Fibroblast of lung (primary cell): Measurements from ENCODE around the gene NEU2. TPM values are rescaled to one million over a fixed set of nuclear protein-coding genes. Genes with fewer than 3 reads are reported as not detected.
A peak's percentile ranks its signal among the peaks of the same experiment; 100 is the strongest.

Source experiments
- DNase-seq, 2 donors: peaks; one replicate each; pipeline versions ENCODE4 v3.0.0 to v3.0.0-alpha.2; 2010; ENCODE audit warnings: low read depth in 2 of 2
- H2AFZ ChIP-seq: 2 replicates; pipeline ENCODE4 v1.5.1; 2012; ENCODE audit warnings: low read length, control low read depth, inconsistent platforms
- H3K27ac ChIP-seq: 2 replicates; pipeline ENCODE4 v1.5.1; 2011; ENCODE audit warnings: low read length, control low read depth; ENCODE audit not compliant: insufficient read depth
- H3K27me3 ChIP-seq: 2 replicates; pipeline ENCODE4 v1.5.1; 2011; ENCODE audit warnings: mild to moderate bottlenecking, low read length; ENCODE audit not compliant: control insufficient read depth, insufficient read depth
- H3K36me3 ChIP-seq: 2 replicates; pipeline ENCODE4 v1.5.1; 2011; ENCODE audit warnings: low read length; ENCODE audit not compliant: control insufficient read depth, insufficient read depth
- H3K4me1 ChIP-seq: 2 replicates; pipeline ENCODE4 v1.5.1; 2011; ENCODE audit warnings: low read length; ENCODE audit not compliant: control insufficient read depth, insufficient read depth; ENCODE audit errors: extremely low read depth
- H3K4me2 ChIP-seq: 2 replicates; pipeline ENCODE4 v1.5.1; 2011; ENCODE audit warnings: low read length, control low read depth; ENCODE audit not compliant: insufficient read depth; ENCODE audit errors: extremely low read depth
- H3K4me3 ChIP-seq, 4 experiments: fragments of 200-600 bp in 1 of 4; sonication (generic) in 1 of 4; replicated peaks in 1 of 4; 2 replicates each; pipeline ENCODE4 v1.5.1; 2011 to 2016; ENCODE audit warnings: low read length in 4 of 4, low read depth in 3 of 4, mild to moderate bottlenecking in 3 of 4, control low read depth in 2 of 4, inconsistent platforms in 1 of 4, mixed read lengths in 1 of 4; ENCODE audit not compliant: insufficient read depth in 1 of 4; ENCODE audit errors: control extremely low read depth in 1 of 4
- H3K79me2 ChIP-seq: 2 replicates; pipeline ENCODE4 v1.5.1; 2012; ENCODE audit warnings: mild to moderate bottlenecking, low read length, inconsistent platforms; ENCODE audit not compliant: control insufficient read depth, insufficient read depth
- H3K9ac ChIP-seq: 2 replicates; pipeline ENCODE4 v1.5.1; 2011; ENCODE audit warnings: mild to moderate bottlenecking, low read length, control low read depth; ENCODE audit not compliant: insufficient read depth
- H3K9me3 ChIP-seq: 2 replicates; pipeline ENCODE4 v1.5.1; 2012; ENCODE audit warnings: low read depth, low read length; ENCODE audit not compliant: control insufficient read depth, insufficient read depth
- H4K20me1 ChIP-seq: 2 replicates; pipeline ENCODE4 v1.5.1; 2011; ENCODE audit warnings: low read length; ENCODE audit not compliant: control insufficient read depth, insufficient read depth; ENCODE audit errors: extremely low read depth
- EZH2 ChIP-seq: IDR thresholded peaks from 2 replicates; pipeline ENCODE4 v1.5.1; 2012; ENCODE audit warnings: low read length, control low read depth, mild to moderate bottlenecking; ENCODE audit errors: missing control alignments
- polyA plus RNA-seq, 2 donors: library from polyadenylated mRNA; depleted of rRNA in 1 of 2; stranded (reverse) in 1 of 2; unstranded in 1 of 2; fragments of >200 nt; gene quantifications; 2 replicates each; pipeline ENCODE4 v1.2.1, GENCODE V29; 2011 to 2012; ENCODE audit warnings: missing spikeins in 1 of 2
- total RNA-seq: library from RNA; depleted of rRNA; stranded (reverse); fragments of >200 nt; gene quantifications from 2 replicates; pipeline ENCODE4 v1.2.1, GENCODE V29; 2014
- TF ChIP-seq, protein P1 (sequence below), 2 donors: IDR thresholded peaks in 1 of 2; conservative IDR thresholded peaks in 1 of 2; 1 replicate in 1 of 2; 2 replicates in 1 of 2; pipeline ENCODE4 v1.5.1; 2011 to 2012; ENCODE audit warnings: low read length in 2 of 2, control low read depth in 1 of 2, inconsistent platforms in 1 of 2, low read depth in 1 of 2, mild to moderate bottlenecking in 1 of 2

Gene NEU2
- total and polyA plus RNA-seq, 2 donors (not counting 1 experiment from before 2014, with no cell fraction given), result not detected

DNA sequence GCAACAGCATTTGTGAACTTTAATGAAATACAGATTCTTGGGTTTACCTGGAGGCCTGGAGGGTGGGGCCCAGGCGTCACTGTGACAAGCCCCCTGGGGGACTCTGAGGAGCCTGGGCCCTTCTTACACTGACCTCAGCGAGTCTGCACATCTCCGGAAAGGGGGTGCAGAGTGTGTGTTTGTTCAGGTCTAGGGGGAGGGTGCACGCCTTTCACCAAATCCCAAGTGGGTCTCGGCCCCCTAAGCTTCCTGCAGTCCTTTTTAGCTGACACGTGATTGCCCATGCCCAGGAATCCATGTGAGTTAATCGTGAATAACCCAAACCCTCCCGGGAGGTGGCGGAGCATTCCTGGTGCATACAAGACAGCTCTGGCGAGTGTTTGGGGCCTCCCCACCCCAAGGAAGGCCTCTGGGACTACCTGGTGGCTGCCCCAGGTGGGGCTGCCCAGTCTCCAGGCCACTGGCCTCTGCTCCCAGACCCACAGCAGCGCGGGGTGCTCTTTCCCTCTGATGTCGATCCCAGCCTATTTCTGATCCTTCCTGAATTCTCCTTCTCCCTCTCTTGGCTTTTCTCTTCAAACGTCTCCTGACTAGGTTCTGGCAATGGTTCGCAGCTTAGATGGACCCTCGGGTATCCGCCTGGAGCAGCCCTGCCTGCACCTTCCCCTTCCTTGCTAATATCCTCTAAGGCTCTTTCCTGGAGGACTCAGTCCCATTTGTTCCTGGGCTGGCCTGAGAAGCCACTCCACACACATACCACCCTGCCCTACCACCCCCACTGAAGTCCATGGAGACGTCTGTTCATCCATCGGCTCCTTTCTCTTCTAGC, 29.4 kb upstream of the NEU2 start:
- H3K36me3 ChIP-seq, result no peaks in the 10 kb centered on the region
- H3K79me2 ChIP-seq, result no peaks in the 10 kb centered on the region
- no peaks in the 10 kb centered on the region for H3K9me3 ChIP-seq
- H3K4me2 ChIP-seq, result no peak overlapping the region
- peaks cover 5% of the 10 kb centered on the region for H3K27me3 ChIP-seq
- H3K27ac ChIP-seq, result no peak overlapping the region
- DNase-seq, result no peak
- no peak for TF ChIP-seq EZH2
- TF ChIP-seq, protein P1, sequence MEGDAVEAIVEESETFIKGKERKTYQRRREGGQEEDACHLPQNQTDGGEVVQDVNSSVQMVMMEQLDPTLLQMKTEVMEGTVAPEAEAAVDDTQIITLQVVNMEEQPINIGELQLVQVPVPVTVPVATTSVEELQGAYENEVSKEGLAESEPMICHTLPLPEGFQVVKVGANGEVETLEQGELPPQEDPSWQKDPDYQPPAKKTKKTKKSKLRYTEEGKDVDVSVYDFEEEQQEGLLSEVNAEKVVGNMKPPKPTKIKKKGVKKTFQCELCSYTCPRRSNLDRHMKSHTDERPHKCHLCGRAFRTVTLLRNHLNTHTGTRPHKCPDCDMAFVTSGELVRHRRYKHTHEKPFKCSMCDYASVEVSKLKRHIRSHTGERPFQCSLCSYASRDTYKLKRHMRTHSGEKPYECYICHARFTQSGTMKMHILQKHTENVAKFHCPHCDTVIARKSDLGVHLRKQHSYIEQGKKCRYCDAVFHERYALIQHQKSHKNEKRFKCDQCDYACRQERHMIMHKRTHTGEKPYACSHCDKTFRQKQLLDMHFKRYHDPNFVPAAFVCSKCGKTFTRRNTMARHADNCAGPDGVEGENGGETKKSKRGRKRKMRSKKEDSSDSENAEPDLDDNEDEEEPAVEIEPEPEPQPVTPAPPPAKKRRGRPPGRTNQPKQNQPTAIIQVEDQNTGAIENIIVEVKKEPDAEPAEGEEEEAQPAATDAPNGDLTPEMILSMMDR (conservative IDR thresholded peaks at IDR 0.05 in 1 of 2, IDR thresholded peaks at IDR 0.05 in 1 of 2; ENCODE audit: low read depth in 1 of 2, low read length in 2 of 2), result no peak
- no peak overlapping the region for H3K9ac ChIP-seq
- no peaks in the 10 kb centered on the region for H3K4me1 ChIP-seq
- no peak overlapping the region for H3K4me3 ChIP-seq
- no peak overlapping the region for H2AFZ ChIP-seq
- H4K20me1 ChIP-seq, result no peaks in the 10 kb centered on the region

DNA sequence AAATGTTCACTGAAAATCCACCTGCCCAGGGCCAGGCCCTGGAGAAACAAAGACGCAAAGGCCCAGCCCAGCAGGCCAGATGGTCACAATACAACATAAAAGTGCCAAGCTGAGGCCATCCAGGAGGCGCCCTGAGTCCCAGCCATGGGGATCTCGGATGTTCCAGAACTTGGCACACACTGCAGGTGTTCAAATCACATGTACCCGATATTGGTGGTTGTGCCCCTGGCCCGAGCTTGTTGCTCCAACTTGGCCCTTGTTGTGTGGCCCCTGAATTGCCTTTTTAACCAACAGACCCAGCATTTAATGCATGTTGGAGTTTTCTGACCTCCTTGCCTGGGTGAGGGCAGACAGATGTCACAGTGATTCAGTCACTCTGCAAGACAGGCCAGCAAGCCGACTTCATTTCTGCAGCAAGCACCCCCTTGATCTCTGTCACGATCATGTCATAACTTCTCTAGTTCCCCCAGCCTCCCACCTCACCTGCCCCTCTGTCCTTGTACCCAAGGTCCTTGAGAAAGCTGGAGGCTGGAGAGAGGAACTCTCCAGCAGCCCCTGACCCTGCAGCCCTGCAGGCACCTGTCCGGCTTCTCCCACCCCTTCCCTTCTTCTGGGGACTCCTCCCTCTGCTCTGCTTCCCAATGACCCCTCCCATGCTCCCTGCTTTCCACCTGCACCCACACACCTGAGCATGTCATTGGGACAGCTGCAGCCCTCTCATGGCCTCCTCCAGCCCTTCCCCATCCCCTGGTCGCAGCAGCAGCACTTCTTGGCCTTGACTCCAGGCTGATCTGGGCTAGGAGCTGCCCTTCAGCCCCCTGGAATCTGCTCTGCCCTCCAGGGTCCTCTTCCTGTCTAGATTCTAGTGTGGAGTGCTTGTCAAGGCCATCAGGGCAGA, 28.6 kb upstream of the NEU2 start:
- Histone ChIP-seq H3K79me2 (no peaks in the 10 kb centered on the region), H3K27me3 (peaks cover 5% of the 10 kb centered on the region), H3K9me3 (no peaks in the 10 kb centered on the region), H3K9ac (no peak overlapping the region), H2AFZ (no peak overlapping the region), H3K27ac (no peak overlapping the region), H3K36me3 (no peaks in the 10 kb centered on the region), H4K20me1 (no peaks in the 10 kb centered on the region), H3K4me2 (no peak overlapping the region), H3K4me3 (no peak overlapping the region), H3K4me1 (no peaks in the 10 kb centered on the region)
- TF ChIP-seq, protein P1 (conservative IDR thresholded peaks at IDR 0.05 in 1 of 2, IDR thresholded peaks at IDR 0.05 in 1 of 2; ENCODE audit: low read depth in 1 of 2, low read length in 2 of 2), result no peak
- TF ChIP-seq EZH2, result no peak
- no peak for DNase-seq

DNA sequence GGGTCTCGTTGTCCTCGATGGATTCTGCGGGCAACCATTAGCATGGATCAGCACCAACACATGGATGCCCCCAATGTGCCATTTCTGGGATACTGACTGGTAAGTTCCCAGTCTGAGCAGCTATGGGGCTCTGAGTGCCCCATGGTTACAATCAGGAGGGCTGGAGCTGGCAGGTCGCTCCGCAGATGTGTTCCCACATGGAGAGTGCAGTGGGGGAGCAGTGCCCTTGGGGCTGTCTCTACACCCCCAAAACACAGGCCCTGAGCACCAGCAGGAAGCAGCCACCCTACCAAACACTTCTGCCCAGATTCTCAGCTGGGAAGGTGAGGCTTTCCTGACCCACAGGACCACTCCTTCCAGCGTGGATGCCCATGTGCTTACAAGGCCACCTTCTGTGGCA, 27.4 kb upstream of the NEU2 start:
- no peak for DNase-seq
- Histone ChIP-seq H3K4me3 (no peak overlapping the region), H3K9ac (no peak overlapping the region), H3K4me1 (no peaks in the 10 kb centered on the region), H3K9me3 (no peaks in the 10 kb centered on the region), H4K20me1 (no peaks in the 10 kb centered on the region), H2AFZ (no peak overlapping the region), H3K4me2 (no peak overlapping the region), H3K36me3 (no peaks in the 10 kb centered on the region), H3K27me3 (peaks cover 5% of the 10 kb centered on the region), H3K79me2 (no peaks in the 10 kb centered on the region), H3K27ac (no peak overlapping the region)
- TF ChIP-seq EZH2, result peak; percentile 28
- TF ChIP-seq, protein P1 (conservative IDR thresholded peaks at IDR 0.05 in 1 of 2, IDR thresholded peaks at IDR 0.05 in 1 of 2; ENCODE audit: low read depth in 1 of 2, low read length in 2 of 2), result no peak
